ENCODE measurements around the gene RBM3.
"Not testable (repeated sequence)": the region's sequence is repeated elsewhere in the genome, so short reads cannot be mapped to it uniquely, and the experiment has no call there.

The RBM3 gene

GRCh38 chrX:48574270-48575266, at the start of gene RBM3:
Gene RBM3 (plus strand): TSS chrX:48574484. CDS start chrX:48575181, 697 bp downstream.
- H3K4me3 ChIP-seq (ENCODE audit: low read length): peak within 1 kb of the TSS; percentile 59
- peak; percentile 91 for DNase-seq (ENCODE audit: low read depth)
- peak; percentile 36 for TF ChIP-seq CTCF (IDR thresholded peaks at IDR 0.05; ENCODE audit: insufficient read depth, low read depth, low read length, missing control alignments)

GRCh38 chrX:48525853-48526252, 48.4 kb upstream of the RBM3 start:
- not testable (repeated sequence) for DNase-seq (ENCODE audit: low read depth); H3K4me3 ChIP-seq (ENCODE audit: low read length)

GRCh38 chrX:48530736-48531135, 43.5 kb upstream of the RBM3 start:
- DNase-seq (ENCODE audit: low read depth): peak; percentile 40
- H3K4me3 ChIP-seq (ENCODE audit: low read length): no peak overlapping the region
- no peak for TF ChIP-seq CTCF (IDR thresholded peaks at IDR 0.05; ENCODE audit: insufficient read depth, low read depth, low read length, missing control alignments)

- TF ChIP-seq CTCF (IDR thresholded peaks at IDR 0.05; ENCODE audit: insufficient read depth, low read depth, low read length, missing control alignments): no peak
- peak; percentile 83 for DNase-seq (ENCODE audit: low read depth)
- H3K4me3 ChIP-seq (ENCODE audit: low read length): no peak overlapping the region
These were observed 42.8 kb upstream of the RBM3 start for GRCh38 chrX:48531358-48531959.

- H3K4me3 ChIP-seq (ENCODE audit: low read length): no peak overlapping the region
- TF ChIP-seq CTCF (IDR thresholded peaks at IDR 0.05; ENCODE audit: insufficient read depth, low read depth, low read length, missing control alignments): no peak
- no peak for DNase-seq (ENCODE audit: low read depth)
These were observed 42.1 kb upstream of the RBM3 start for GRCh38 chrX:48532161-48532560.

- DNase-seq (ENCODE audit: low read depth): no peak
- H3K4me3 ChIP-seq (ENCODE audit: low read length): no peak overlapping the region
These were observed 41.1 kb upstream of the RBM3 start for GRCh38 chrX:48533165-48533564.

More at GRCh38 chrX:48533165-48533564, 41.1 kb upstream of the RBM3 start:
- no peak for TF ChIP-seq CTCF (IDR thresholded peaks at IDR 0.05; ENCODE audit: insufficient read depth, low read depth, low read length, missing control alignments)
